H1 (cell line): Measurements from ENCODE around the gene FAM204A. TPM values are rescaled to one million over a fixed set of nuclear protein-coding genes. Genes with fewer than 3 reads are reported as not detected.

Experiments used
- CTCF ChIA-PET: fragments of 300-600 bp; sonication (Branson Sonifier 250); formaldehyde crosslinking; loops from one replicate; lab custom pipeline; 2021; ENCODE audit not compliant: partially characterized antibody; lab: Charles Lee
- POLR2A ChIA-PET: fragments of 300-600 bp; sonication (Branson Sonifier 250); formaldehyde crosslinking; loops from one replicate; lab custom pipeline; 2021; ENCODE audit warnings: inconsistent platforms; ENCODE audit not compliant: partially characterized antibody; lab: Charles Lee
- DNase-seq, 2 experiments: peaks; one replicate each; pipeline versions ENCODE4 v3.0.0 to v3.0.0-alpha.2; 2010 to 2022; ENCODE audit warnings: low spot score in 2 of 2, low read depth in 1 of 2, mixed read lengths in 1 of 2
- FAIRE-seq: peaks from 2 replicates; lab custom pipeline; 2011; peaks lifted over from hg19 to GRCh38; lab: Jason Lieb, UNC
- H2AFZ ChIP-seq: 2 replicates; pipeline ENCODE4 v1.8.1; 2012; ENCODE audit warnings: low read length, inconsistent platforms
- H2AK5ac ChIP-seq: 2 replicates; pipeline ENCODE4 v1.6.1; 2013; ENCODE audit warnings: low read depth, low read length
- H2BK120ac ChIP-seq: replicated peaks from 2 replicates; pipeline ENCODE3; 2013; ENCODE audit warnings: low read depth, low read length, inconsistent platforms
- H2BK12ac ChIP-seq: 2 replicates; pipeline ENCODE4 v1.6.1; 2013; ENCODE audit warnings: low read depth, low read length
- H2BK15ac ChIP-seq: 2 replicates; pipeline ENCODE4 v1.6.1; 2013; ENCODE audit warnings: low read length
- H2BK20ac ChIP-seq: 2 replicates; pipeline ENCODE4 v1.6.1; 2013; ENCODE audit warnings: low read length
- H2BK5ac ChIP-seq: 2 replicates; pipeline ENCODE4 v1.6.1; 2013; ENCODE audit warnings: low read depth, low read length
- H3K14ac ChIP-seq: 2 replicates; pipeline ENCODE4 v1.6.1; 2013; ENCODE audit warnings: inconsistent platforms; ENCODE audit not compliant: insufficient read length
- H3K18ac ChIP-seq: 2 replicates; pipeline ENCODE4 v1.6.1; 2013; ENCODE audit warnings: low read length; ENCODE audit errors: extremely low read depth
- H3K23ac ChIP-seq: 2 replicates; pipeline ENCODE4 v1.6.1; 2013; ENCODE audit warnings: inconsistent platforms; ENCODE audit not compliant: insufficient read length
- H3K23me2 ChIP-seq: 2 replicates; pipeline ENCODE4 v1.6.1; 2013; ENCODE audit warnings: low read depth, low read length
- H3K27ac ChIP-seq: 2 replicates; pipeline ENCODE4 v1.6.1; 2011; ENCODE audit warnings: low read depth, low read length, inconsistent platforms
- H3K27me3 ChIP-seq, 4 experiments: replicated peaks in 1 of 4; 1 replicate in 1 of 4; 2 replicates in 3 of 4; pipeline versions ENCODE4 v1.6.1 to v1.8.1; 2011 to 2013; ENCODE audit warnings: low read length in 3 of 4, mild to moderate bottlenecking in 3 of 4, inconsistent platforms in 2 of 4, mixed read lengths in 2 of 4, moderate library complexity in 1 of 4; ENCODE audit not compliant: control insufficient read depth in 3 of 4, insufficient read depth in 3 of 4; ENCODE audit errors: extremely low read depth in 1 of 4
- H3K36me3 ChIP-seq, 4 experiments: 2 replicates each; pipeline versions ENCODE4 v1.6.1 to v1.8.1; 2011 to 2013; ENCODE audit warnings: mild to moderate bottlenecking in 4 of 4, low read length in 3 of 4, moderate library complexity in 2 of 4, control low read depth in 1 of 4, inconsistent platforms in 1 of 4; ENCODE audit not compliant: insufficient read depth in 4 of 4, control insufficient read depth in 2 of 4
- H3K4ac ChIP-seq: replicated peaks from 2 replicates; pipeline ENCODE3; 2013; ENCODE audit warnings: low read length, low read depth, mixed read lengths, inconsistent platforms; ENCODE audit not compliant: insufficient read length
- H3K4me1 ChIP-seq, 4 experiments: replicated peaks in 1 of 4; 1 replicate in 1 of 4; 2 replicates in 3 of 4; pipeline versions ENCODE4 v1.6.1 to v1.8.1; 2011 to 2013; ENCODE audit warnings: low read length in 3 of 4, inconsistent platforms in 2 of 4, mixed read lengths in 1 of 4; ENCODE audit not compliant: insufficient read depth in 4 of 4, control insufficient read depth in 3 of 4
- H3K4me2 ChIP-seq, 2 experiments: 2 replicates each; pipeline versions ENCODE4 v1.6.1 to v1.8.1; 2011 to 2013; ENCODE audit warnings: low read depth in 2 of 2, low read length in 2 of 2, control low read depth in 1 of 2, inconsistent platforms in 1 of 2, mild to moderate bottlenecking in 1 of 2; ENCODE audit not compliant: insufficient read depth in 1 of 2
- H3K4me3 ChIP-seq, 4 experiments: fragments of 200-600, 300-600 bp in 1 of 4; sonication (generic), shearing (Covaris generic), sonication (Bioruptor Twin) in 1 of 4; 2 replicates each; pipeline versions ENCODE4 v1.5.1 to v1.8.1; 2011 to 2016; ENCODE audit warnings: low read length in 4 of 4, low read depth in 3 of 4, control low read depth in 2 of 4, inconsistent platforms in 2 of 4, mild to moderate bottlenecking in 2 of 4, mixed read lengths in 1 of 4, moderate library complexity in 1 of 4; ENCODE audit not compliant: insufficient read depth in 2 of 4; ENCODE audit errors: extremely low read depth in 1 of 4
- H3K56ac ChIP-seq: replicated peaks from 2 replicates; pipeline ENCODE3; 2013; ENCODE audit warnings: low read depth, mild to moderate bottlenecking, mixed read lengths, low read length, inconsistent platforms; ENCODE audit not compliant: insufficient read length
- H3K79me1 ChIP-seq: 2 replicates; pipeline ENCODE4 v1.6.1; 2013; ENCODE audit warnings: low read depth, low read length, control low read depth
- H3K79me2 ChIP-seq, 2 experiments: 2 replicates each; pipeline versions ENCODE4 v1.6.1 to v1.8.1; 2012 to 2013; ENCODE audit warnings: low read length in 2 of 2, mild to moderate bottlenecking in 2 of 2, inconsistent platforms in 1 of 2; ENCODE audit not compliant: insufficient read depth in 2 of 2, control insufficient read depth in 1 of 2
- H3K9ac ChIP-seq, 4 experiments: replicated peaks in 1 of 4; 1 replicate in 1 of 4; 2 replicates in 3 of 4; pipeline versions ENCODE4 v1.6.1 to v1.8.1; 2011 to 2013; ENCODE audit warnings: low read depth in 3 of 4, low read length in 3 of 4, control low read depth in 2 of 4, mild to moderate bottlenecking in 2 of 4, moderate library complexity in 2 of 4, inconsistent platforms in 1 of 4; ENCODE audit errors: extremely low read depth in 1 of 4
- H3K9me3 ChIP-seq, 2 experiments: 2 replicates each; pipeline versions ENCODE4 v1.6.1 to v1.8.1; 2012 to 2013; ENCODE audit warnings: mild to moderate bottlenecking in 2 of 2, moderate library complexity in 2 of 2, control low read depth in 1 of 2, inconsistent platforms in 1 of 2, low read depth in 1 of 2, low read length in 1 of 2, mixed read lengths in 1 of 2; ENCODE audit not compliant: insufficient read depth in 2 of 2
- H4K20me1 ChIP-seq, 2 experiments: replicated peaks in 1 of 2; 2 replicates each; pipeline versions ENCODE3 to v1.8.1; 2011 to 2013; ENCODE audit warnings: inconsistent platforms in 2 of 2, low read length in 2 of 2, mild to moderate bottlenecking in 1 of 2; ENCODE audit not compliant: insufficient read depth in 2 of 2, control insufficient read depth in 1 of 2
- H4K5ac ChIP-seq: 2 replicates; pipeline ENCODE4 v1.6.1; 2013; ENCODE audit warnings: low read length, low read depth, mixed read lengths, inconsistent platforms; ENCODE audit not compliant: insufficient read length
- H4K8ac ChIP-seq: 2 replicates; pipeline ENCODE4 v1.8.0; 2013; ENCODE audit warnings: mild to moderate bottlenecking, moderate library complexity, low read length, inconsistent platforms; ENCODE audit not compliant: insufficient read depth; ENCODE audit errors: extremely low read depth
- H4K91ac ChIP-seq: replicated peaks from 2 replicates; pipeline ENCODE3; 2013; ENCODE audit warnings: low read length, mixed read lengths, inconsistent platforms; ENCODE audit not compliant: insufficient read length
- BCL11A ChIP-seq, 2 experiments: IDR thresholded peaks; one replicate each; pipeline ENCODE4 v1.6.1; 2011; ENCODE audit warnings: low read depth in 2 of 2, low read length in 2 of 2, mild to moderate bottlenecking in 2 of 2
- BRCA1 ChIP-seq: IDR thresholded peaks from 2 replicates; pipeline ENCODE4 v1.6.1; 2012; ENCODE audit warnings: low read depth, low read length, improper control_type of control experiment
- CEBPB ChIP-seq: IDR thresholded peaks from 2 replicates; pipeline ENCODE4 v1.6.1; 2012; ENCODE audit warnings: low read depth, low read length
- CHD1 ChIP-seq: IDR thresholded peaks from 2 replicates; pipeline ENCODE4 v1.6.1; 2012; ENCODE audit warnings: low read depth, low read length, improper control_type of control experiment
- EGR1 ChIP-seq: IDR thresholded peaks from 2 replicates; pipeline ENCODE4 v1.6.1; 2011; ENCODE audit warnings: low read depth, low read length, borderline replicate concordance
- GABPA ChIP-seq: IDR thresholded peaks from 2 replicates; pipeline ENCODE4 v1.6.1; 2011; ENCODE audit warnings: mild to moderate bottlenecking, low read length, moderate library complexity, borderline replicate concordance; ENCODE audit not compliant: insufficient read depth
- NANOG ChIP-seq: IDR thresholded peaks from 2 replicates; pipeline ENCODE4 v1.6.1; 2011; ENCODE audit warnings: low read length, low read depth, mild to moderate bottlenecking, inconsistent platforms; ENCODE audit not compliant: insufficient read depth, poor library complexity, severe bottlenecking
- NRF1 ChIP-seq: IDR thresholded peaks from 2 replicates; pipeline ENCODE4 v1.6.1; 2011; ENCODE audit warnings: mild to moderate bottlenecking, low read depth, low read length, improper control_type of control experiment
- POLR2A ChIP-seq, 2 experiments: IDR thresholded peaks; 1 replicate in 1 of 2; 2 replicates in 1 of 2; pipeline ENCODE4 v1.6.1; 2011; ENCODE audit warnings: low read depth in 2 of 2, low read length in 2 of 2, mild to moderate bottlenecking in 2 of 2; ENCODE audit errors: control extremely low read depth in 1 of 2
- RFX5 ChIP-seq: IDR thresholded peaks from 2 replicates; pipeline ENCODE4 v1.6.1; 2011; ENCODE audit warnings: low read depth, low read length, improper control_type of control experiment, borderline replicate concordance
- RNF2 ChIP-seq: fragments of 200-900, 300-1000 bp; sonication (generic); IDR thresholded peaks from 2 replicates; pipeline ENCODE4 v1.7.1; 2016; ENCODE audit warnings: borderline replicate concordance, low read depth, mild to moderate bottlenecking, antibody characterized with exemption, low read length; ENCODE audit not compliant: poor library complexity, severe bottlenecking; ENCODE audit errors: missing control alignments
- SP2 ChIP-seq: IDR thresholded peaks from 2 replicates; pipeline ENCODE4 v1.6.1; 2012; ENCODE audit warnings: mild to moderate bottlenecking, low read length, inconsistent platforms
- SP4 ChIP-seq: IDR thresholded peaks from 2 replicates; pipeline ENCODE4 v1.6.1; 2012; ENCODE audit warnings: low read length, inconsistent platforms
- TAF1 ChIP-seq: IDR thresholded peaks from 2 replicates; pipeline ENCODE4 v1.6.1; 2011; ENCODE audit warnings: mild to moderate bottlenecking, low read depth, low read length
- WGBS, 2 experiments: shearing (Covaris generic) in 1 of 2; methylation state at CpG; one replicate each; pipeline versions ENCODE4 v1.1.6 to v1.1.7; 2013 to 2015; ENCODE audit warnings: low lambda C conversion rate in 2 of 2, mixed read lengths in 2 of 2, inconsistent platforms in 1 of 2, low coverage in 1 of 2, missing lambda C conversion rate in 1 of 2; ENCODE audit not compliant: insufficient replicate concordance in 2 of 2, insufficient coverage in 1 of 2, insufficient read length in 1 of 2; ENCODE audit errors: extremely low coverage in 1 of 2, missing lambda C conversion rate in 1 of 2; 5-methylcytosine and 5-hydroxymethylcytosine counted together
- polyA plus RNA-seq, 7 experiments: library from polyadenylated mRNA; depleted of rRNA in 3 of 7; stranded (reverse) in 5 of 7; unstranded in 2 of 7; fragments of >200 nt in 5 of 7; fragments of 200-250 nt in 2 of 7; gene quantifications; 1 replicate in 5 of 7; 2 replicates in 1 of 7; 4 replicates in 1 of 7; pipeline versions ENCODE4 v1.2.1 to v1.2.3, GENCODE V29; 2011 to 2013; ENCODE audit warnings: missing spikeins in 2 of 7, mixed read lengths in 2 of 7
- total RNA-seq: library from RNA; stranded (reverse); fragmentation: NEBNext Ultra II Directional; extraction: Animal tissue kit (Norgen Biotek cat#: 25700); gene quantifications from 2 replicates; pipeline ENCODE4 v1.2.1, GENCODE V29; 2021
- TF ChIP-seq, protein P1 (sequence below): IDR thresholded peaks from 2 replicates; pipeline ENCODE4 v1.6.1; 2012; ENCODE audit warnings: inconsistent platforms

FAM204A gene
- total and polyA plus RNA-seq, 2 of the 8 experiments (the other 6 are each of a cell fraction or from before 2014, with no cell fraction given) = 4.9 to 37.4 TPM

- H3K4me1 ChIP-seq = no peaks in the 10 kb centered on the region
- no peak overlapping the region for H3K27ac ChIP-seq
- H3K4me3 ChIP-seq = no peak overlapping the region
- POLR2A ChIA-PET = no interaction called here
- H2BK12ac ChIP-seq = no peak overlapping the region
- no peaks in the 10 kb centered on the region for H3K27me3 ChIP-seq
- H3K18ac ChIP-seq = no peak overlapping the region
- H2AK5ac ChIP-seq = no peak overlapping the region
- no peaks in the 10 kb centered on the region for H3K9me3 ChIP-seq
- H4K20me1 ChIP-seq = no peaks in the 10 kb centered on the region
- H3K56ac ChIP-seq = no peak overlapping the region
- H3K79me1 ChIP-seq = no peaks in the 10 kb centered on the region
- CTCF ChIA-PET = no interaction called here
- peaks cover 0 to 28% (median 0%) of the 10 kb centered on the region in 4 experiments for H3K36me3 ChIP-seq
- no peak for DNase-seq
- H3K4me2 ChIP-seq = no peak overlapping the region
- no peak overlapping the region for H3K9ac ChIP-seq
- H2BK5ac ChIP-seq = no peak overlapping the region
- FAIRE-seq = no peak
- H3K4ac ChIP-seq = no peak overlapping the region
- no peaks in the 10 kb centered on the region for H3K23me2 ChIP-seq
- H3K79me2 ChIP-seq = no peaks in the 10 kb centered on the region
- no peak overlapping the region for H2AFZ ChIP-seq
- WGBS, 2 experiments = 92% methylated on average over 2 of the region's 2 CpGs; no CpG with 5 or more reads in 1 of the 2 experiments
- H4K5ac ChIP-seq = no peak overlapping the region
- no peak overlapping the region for H3K23ac ChIP-seq
- H4K8ac ChIP-seq = no peak overlapping the region
- no peak overlapping the region for H2BK15ac ChIP-seq
- H2BK20ac ChIP-seq = no peak overlapping the region
- H4K91ac ChIP-seq = no peak overlapping the region
- H3K14ac ChIP-seq = no peak overlapping the region
- no peak overlapping the region for H2BK120ac ChIP-seq
- no peak for TF ChIP-seq RNF2
- TF ChIP-seq BCL11A (IDR thresholded peaks at IDR 0.05; ENCODE audit: low read depth in 2 of 2, low read length in 2 of 2) = no peak
- no peak for TF ChIP-seq BRCA1
- TF ChIP-seq CHD1 = no peak
- TF ChIP-seq RFX5 = no peak
- TF ChIP-seq SP2 = no peak
- TF ChIP-seq, protein P1, sequence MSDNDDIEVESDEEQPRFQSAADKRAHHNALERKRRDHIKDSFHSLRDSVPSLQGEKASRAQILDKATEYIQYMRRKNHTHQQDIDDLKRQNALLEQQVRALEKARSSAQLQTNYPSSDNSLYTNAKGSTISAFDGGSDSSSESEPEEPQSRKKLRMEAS = no peak
- no peak for TF ChIP-seq NANOG
- TF ChIP-seq CEBPB = no peak
- TF ChIP-seq TAF1 = no peak
- no peak for TF ChIP-seq NRF1
- no peak for TF ChIP-seq EGR1
- no peak for TF ChIP-seq POLR2A (IDR thresholded peaks at IDR 0.05; ENCODE audit: control extremely low read depth in 1 of 2, low read depth in 2 of 2, low read length in 2 of 2)
- TF ChIP-seq SP4 = no peak
- TF ChIP-seq GABPA = no peak
Measured at GRCh38 chr10:118324140-118324539, 18.0 kb downstream of the FAM204A start.
